Gastrocnemius medialis (tissue), 4 donors: ENCODE measurements around the gene DIP2C. TPM values are rescaled to one million over a fixed set of nuclear protein-coding genes. Genes with fewer than 3 reads are reported as not detected.

Source experiments
- ATAC-seq, 2 donors: fragments of 150-250 bp; one replicate each; pipeline ENCODE4 v1.9.1; 2016
- DNase-seq, 2 donors: peaks; one replicate each; pipeline ENCODE4 v3.0.0-alpha.2; 2019
- H3K27ac ChIP-seq, 4 donors: fragments of 200-600 bp; sonication (generic); 1 replicate in 1 of 4; 2 replicates in 3 of 4; pipeline ENCODE4 v1.5.1; 2016 to 2018; ENCODE audit warnings: mild to moderate bottlenecking in 2 of 4, moderate library complexity in 1 of 4
- H3K27me3 ChIP-seq, 3 donors: fragments of 200-600 bp; sonication (generic) in 2 of 3; 1 replicate in 1 of 3; 2 replicates in 2 of 3; pipeline versions ENCODE4 v1.5.1 to v1.6.0; 2016 to 2019; ENCODE audit warnings: mild to moderate bottlenecking in 1 of 3, moderate library complexity in 1 of 3
- H3K36me3 ChIP-seq, 2 donors: fragments of 200-600 bp; sonication (generic) in 1 of 2; one replicate each; pipeline ENCODE4 v1.5.1; 2017 to 2018
- H3K4me1 ChIP-seq, 2 donors: fragments of 200-600 bp; sonication (generic) in 1 of 2; one replicate each; pipeline ENCODE4 v1.5.1; 2016 to 2017; ENCODE audit warnings: mild to moderate bottlenecking in 2 of 2
- H3K4me3 ChIP-seq, 4 donors: fragments of 200-600 bp; sonication (generic) in 3 of 4; 1 replicate in 1 of 4; 2 replicates in 3 of 4; pipeline ENCODE4 v1.5.1; 2016 to 2019; ENCODE audit warnings: mild to moderate bottlenecking in 2 of 4
- H3K9me3 ChIP-seq, 3 donors: fragments of 200-600 bp; sonication (generic) in 2 of 3; 1 replicate in 1 of 3; 2 replicates in 2 of 3; pipeline ENCODE4 v1.5.1; 2016 to 2019
- POLR2A ChIP-seq, 2 donors: fragments of 450-650 bp; IDR thresholded peaks; one replicate each; pipeline ENCODE4 v1.6.1; 2017; ENCODE audit warnings: antibody characterized with exemption in 2 of 2, mild to moderate bottlenecking in 2 of 2, moderate library complexity in 2 of 2
- in situ Hi-C, 4 donors: fragments of 200-750 bp; cut with MboI; loops; one replicate each; pipeline versions ENCODE4 v1.15.0 to v1.8.0; 2017; ENCODE audit warnings: low sequenced_read_pairs in 4 of 4
- intact Hi-C: fragments of 100-400 bp; cut with DNase I; formaldehyde crosslinking; loops from one replicate; pipeline ENCODE4 v1.15.1; 2023; ENCODE audit warnings: low total_unique reads
- total RNA-seq, 4 donors: library from RNA; depleted of rRNA; stranded (reverse); fragments of >200 nt; gene quantifications; one replicate each; pipeline versions ENCODE4 v1.1.0 to v1.2.3, GENCODE V29; 2016
- TF ChIP-seq, protein P1 (sequence below), 5 experiments: fragments of 450-650 bp in 3 of 5; fragments of 200-600 bp in 2 of 5; sonication (generic) in 2 of 5; IDR thresholded peaks in 4 of 5; conservative IDR thresholded peaks in 1 of 5; 1 replicate in 4 of 5; 2 replicates in 1 of 5; pipeline ENCODE4 v1.5.1; 2016 to 2019; ENCODE audit warnings: antibody characterized with exemption in 5 of 5, mild to moderate bottlenecking in 3 of 5, moderate library complexity in 3 of 5

Gene DIP2C
- total RNA-seq, 4 donors from 2014 or later = 19.1 to 60.0 (median 30.2) TPM

- in situ Hi-C loops = no loop called here
- intact Hi-C loops = no loop called here
- H3K4me1 ChIP-seq = peaks cover 0 to 12% of the 10 kb centered on the region in 2 donors
These were observed 161.0 kb downstream of the DIP2C start for GRCh38 chr10:528173-529165.

DNA sequence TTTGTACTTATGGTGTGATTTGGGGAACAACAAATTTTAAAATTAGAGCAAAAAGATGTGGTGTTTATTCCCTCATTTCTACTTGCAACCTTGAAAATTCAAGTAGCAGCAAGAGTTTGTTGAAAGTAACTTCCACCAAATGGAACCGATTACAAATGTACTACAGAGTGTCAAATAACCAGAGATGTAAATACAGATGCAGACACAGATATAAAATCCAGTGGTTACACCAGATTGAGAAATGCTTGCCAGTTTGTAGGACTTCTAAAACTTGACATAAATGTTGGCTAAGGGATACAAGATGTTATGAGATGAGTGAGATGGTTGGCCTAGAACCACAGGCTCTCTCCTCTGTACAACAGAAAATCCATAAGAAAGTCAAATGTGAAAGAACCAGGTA lies 162.1 kb downstream of the DIP2C start:
- Histone ChIP-seq H3K4me3 (no peak overlapping the region), H3K27ac (no peak overlapping the region), H3K36me3 (no peaks in the 10 kb centered on the region), H3K9me3 (no peaks in the 10 kb centered on the region), H3K27me3 (no peaks in the 10 kb centered on the region), H3K4me1 (peaks cover under 1 to 12% of the 10 kb centered on the region in 2 donors)
- in situ Hi-C loops (no loop called here), intact Hi-C loops (no loop called here)
- DNase-seq (no peak), ATAC-seq (no peak)
- TF ChIP-seq, protein P1, sequence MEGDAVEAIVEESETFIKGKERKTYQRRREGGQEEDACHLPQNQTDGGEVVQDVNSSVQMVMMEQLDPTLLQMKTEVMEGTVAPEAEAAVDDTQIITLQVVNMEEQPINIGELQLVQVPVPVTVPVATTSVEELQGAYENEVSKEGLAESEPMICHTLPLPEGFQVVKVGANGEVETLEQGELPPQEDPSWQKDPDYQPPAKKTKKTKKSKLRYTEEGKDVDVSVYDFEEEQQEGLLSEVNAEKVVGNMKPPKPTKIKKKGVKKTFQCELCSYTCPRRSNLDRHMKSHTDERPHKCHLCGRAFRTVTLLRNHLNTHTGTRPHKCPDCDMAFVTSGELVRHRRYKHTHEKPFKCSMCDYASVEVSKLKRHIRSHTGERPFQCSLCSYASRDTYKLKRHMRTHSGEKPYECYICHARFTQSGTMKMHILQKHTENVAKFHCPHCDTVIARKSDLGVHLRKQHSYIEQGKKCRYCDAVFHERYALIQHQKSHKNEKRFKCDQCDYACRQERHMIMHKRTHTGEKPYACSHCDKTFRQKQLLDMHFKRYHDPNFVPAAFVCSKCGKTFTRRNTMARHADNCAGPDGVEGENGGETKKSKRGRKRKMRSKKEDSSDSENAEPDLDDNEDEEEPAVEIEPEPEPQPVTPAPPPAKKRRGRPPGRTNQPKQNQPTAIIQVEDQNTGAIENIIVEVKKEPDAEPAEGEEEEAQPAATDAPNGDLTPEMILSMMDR (IDR thresholded peaks at IDR 0.05 in 4 of 5, conservative IDR thresholded peaks at IDR 0.05 in 1 of 5) = no peak
- TF ChIP-seq POLR2A (IDR thresholded peaks at IDR 0.05) = no peak

More at GRCh38 chr10:528173-529165, 161.0 kb downstream of the DIP2C start:
- Histone ChIP-seq H3K9me3 (no peaks in the 10 kb centered on the region), H3K27ac (no peak overlapping the region), H3K4me3 (no peak overlapping the region), H3K36me3 (no peaks in the 10 kb centered on the region), H3K27me3 (no peaks in the 10 kb centered on the region)
- TF ChIP-seq, protein P1 (IDR thresholded peaks at IDR 0.05 in 4 of 5, conservative IDR thresholded peaks at IDR 0.05 in 1 of 5) = no peak
- TF ChIP-seq POLR2A (IDR thresholded peaks at IDR 0.05) = no peak
- DNase-seq = no peak
- ATAC-seq = no peak

DNA sequence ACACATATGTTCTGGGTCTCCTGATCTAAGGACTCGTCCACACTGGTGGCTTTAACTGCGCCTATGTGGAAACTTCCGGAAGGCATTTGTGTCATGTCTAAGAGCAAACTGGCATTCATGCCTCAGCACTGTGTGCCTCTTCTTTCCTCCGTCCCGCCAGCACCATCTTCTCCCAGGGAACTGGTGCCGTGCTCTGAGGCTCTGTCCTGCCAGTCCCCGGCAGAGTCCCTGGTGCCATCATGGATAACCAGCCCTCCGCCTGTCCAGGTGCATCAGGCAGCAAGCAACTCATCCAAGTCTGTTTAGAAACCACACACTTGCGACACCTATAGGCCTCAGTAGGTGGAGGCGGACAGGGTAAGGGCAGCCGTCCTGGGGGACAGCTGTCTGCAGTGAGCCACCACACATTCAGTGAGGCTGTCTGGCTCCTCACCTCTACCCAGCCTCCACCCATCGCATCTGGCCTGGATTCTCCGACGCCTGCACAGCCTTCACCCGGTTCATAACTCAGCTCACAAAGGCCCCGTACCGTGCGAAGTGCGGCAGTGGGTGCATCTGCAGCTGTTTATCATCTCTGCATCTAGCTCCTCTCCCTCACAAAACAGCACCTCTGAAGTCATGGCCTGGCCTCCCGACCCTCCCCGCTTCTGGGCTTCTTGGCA lies 162.7 kb downstream of the DIP2C start:
- no peak for ATAC-seq
- Histone ChIP-seq H3K27ac (no peak overlapping the region), H3K4me1 (peaks cover 6 to 15% of the 10 kb centered on the region in 2 donors), H3K9me3 (no peaks in the 10 kb centered on the region), H3K36me3 (no peaks in the 10 kb centered on the region), H3K27me3 (no peaks in the 10 kb centered on the region), H3K4me3 (no peak overlapping the region)
- in situ Hi-C loops (no loop called here), intact Hi-C loops (no loop called here)
- no peak for DNase-seq
- TF ChIP-seq, protein P1 (IDR thresholded peaks at IDR 0.05 in 4 of 5, conservative IDR thresholded peaks at IDR 0.05 in 1 of 5) = no peak
- TF ChIP-seq POLR2A (IDR thresholded peaks at IDR 0.05) = no peak

GRCh38 chr10:525565-526315 lies 163.7 kb downstream of the DIP2C start:
- peak; percentile 94 to 96 for ATAC-seq
- DNase-seq = peak; percentile 61 to 86
- H3K4me1 ChIP-seq = peaks cover 9 to 19% of the 10 kb centered on the region in 2 donors
- TF ChIP-seq POLR2A (IDR thresholded peaks at IDR 0.05) = no peak
- TF ChIP-seq, protein P1 (IDR thresholded peaks at IDR 0.05 in 4 of 5, conservative IDR thresholded peaks at IDR 0.05 in 1 of 5) = no peak
- peak overlapping the region in 3 of 4 donors; percentile 37 to 60 (median 54) for H3K27ac ChIP-seq
- in situ Hi-C loops = no loop called here
- intact Hi-C loops = no loop called here
- no peaks in the 10 kb centered on the region for H3K36me3 ChIP-seq
- no peak overlapping the region for H3K4me3 ChIP-seq
- no peaks in the 10 kb centered on the region for H3K9me3 ChIP-seq
- H3K27me3 ChIP-seq = no peaks in the 10 kb centered on the region
